WI38 (cell line): ENCODE measurements around the gene SGO2.

Source experiments
- H3K4me3 ChIP-seq: 2 replicates; pipeline ENCODE4 v1.5.1; 2011; ENCODE audit warnings: low read depth, mild to moderate bottlenecking, control low read depth, low read length
- TF ChIP-seq, protein P1 (sequence below): IDR thresholded peaks from 2 replicates; pipeline ENCODE4 v1.5.1; 2012; ENCODE audit warnings: low read depth, mild to moderate bottlenecking, control low read depth, low read length

SGO2 gene

DNA sequence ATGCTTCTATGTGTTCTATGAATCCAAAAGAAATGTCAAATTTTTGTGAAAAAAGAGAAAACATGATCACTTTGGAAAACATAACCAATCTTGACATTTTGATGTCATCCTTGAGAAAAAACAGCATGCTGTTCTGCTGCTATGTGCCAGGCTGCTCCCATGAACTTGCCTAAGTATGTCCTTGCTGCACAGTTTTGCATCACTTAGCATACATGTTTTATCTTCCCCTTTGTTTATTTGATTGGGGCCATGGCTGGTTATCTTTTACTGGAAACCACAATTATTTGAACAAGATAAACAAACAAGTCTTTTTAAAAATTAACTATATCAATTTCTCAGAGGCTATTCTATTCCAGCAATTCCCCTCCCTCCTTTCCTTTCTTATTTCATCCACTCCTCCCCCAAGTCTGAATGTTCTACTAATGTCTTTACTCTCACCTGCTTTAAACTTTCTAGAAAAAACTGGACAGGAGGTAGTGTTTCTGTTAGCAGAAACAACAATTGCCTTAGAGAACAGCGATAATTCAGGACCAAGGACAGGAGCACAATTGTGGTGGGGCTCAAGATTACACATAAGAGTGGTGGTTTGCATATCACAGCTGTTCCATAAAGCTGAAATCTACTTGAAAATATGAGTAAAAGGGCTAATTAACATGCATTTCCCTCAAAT, 66.5 kb downstream of the SGO2 start:
- TF ChIP-seq, protein P1, sequence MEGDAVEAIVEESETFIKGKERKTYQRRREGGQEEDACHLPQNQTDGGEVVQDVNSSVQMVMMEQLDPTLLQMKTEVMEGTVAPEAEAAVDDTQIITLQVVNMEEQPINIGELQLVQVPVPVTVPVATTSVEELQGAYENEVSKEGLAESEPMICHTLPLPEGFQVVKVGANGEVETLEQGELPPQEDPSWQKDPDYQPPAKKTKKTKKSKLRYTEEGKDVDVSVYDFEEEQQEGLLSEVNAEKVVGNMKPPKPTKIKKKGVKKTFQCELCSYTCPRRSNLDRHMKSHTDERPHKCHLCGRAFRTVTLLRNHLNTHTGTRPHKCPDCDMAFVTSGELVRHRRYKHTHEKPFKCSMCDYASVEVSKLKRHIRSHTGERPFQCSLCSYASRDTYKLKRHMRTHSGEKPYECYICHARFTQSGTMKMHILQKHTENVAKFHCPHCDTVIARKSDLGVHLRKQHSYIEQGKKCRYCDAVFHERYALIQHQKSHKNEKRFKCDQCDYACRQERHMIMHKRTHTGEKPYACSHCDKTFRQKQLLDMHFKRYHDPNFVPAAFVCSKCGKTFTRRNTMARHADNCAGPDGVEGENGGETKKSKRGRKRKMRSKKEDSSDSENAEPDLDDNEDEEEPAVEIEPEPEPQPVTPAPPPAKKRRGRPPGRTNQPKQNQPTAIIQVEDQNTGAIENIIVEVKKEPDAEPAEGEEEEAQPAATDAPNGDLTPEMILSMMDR = no peak
- H3K4me3 ChIP-seq = no peak overlapping the region

DNA sequence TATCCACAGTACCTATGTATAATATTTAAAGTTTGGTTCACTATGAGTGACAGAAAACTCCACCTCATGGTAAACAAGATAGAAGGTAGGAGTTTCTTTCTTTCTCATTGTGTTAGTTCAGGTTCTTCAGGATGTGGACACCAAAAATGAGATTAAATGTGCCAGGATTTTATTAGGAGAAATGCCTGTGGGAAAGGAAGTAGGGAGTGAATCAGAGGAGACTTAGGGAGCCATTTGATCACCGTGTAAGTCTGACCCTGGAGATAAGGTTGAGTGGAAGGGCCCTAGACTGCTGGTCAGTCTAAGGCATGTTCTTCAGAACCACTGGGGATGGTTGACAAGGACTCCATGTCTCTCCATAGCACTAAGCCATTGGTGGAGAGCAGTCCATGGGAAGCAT, 67.9 kb downstream of the SGO2 start:
- H3K4me3 ChIP-seq = no peak overlapping the region
- TF ChIP-seq, protein P1 = no peak

DNA sequence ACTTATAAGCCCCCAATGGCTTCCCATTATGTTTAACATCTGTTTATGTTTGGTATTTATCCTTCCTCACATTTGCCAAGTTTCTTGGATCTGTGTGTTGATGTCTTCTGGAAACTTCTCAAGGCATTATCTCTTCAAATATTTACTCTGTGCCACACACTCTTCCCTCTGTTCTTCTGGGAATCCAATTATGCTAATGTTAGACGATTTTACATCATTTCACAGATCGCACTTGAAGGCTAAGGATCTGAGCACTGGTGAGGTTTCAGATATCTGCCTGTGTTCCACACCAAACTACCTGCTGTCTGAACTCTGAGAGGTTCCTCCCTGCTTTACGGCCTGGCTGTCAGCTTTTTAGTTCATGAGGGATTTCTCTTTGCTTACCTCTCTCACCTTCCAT, 69.9 kb downstream of the SGO2 start:
- no peak overlapping the region for H3K4me3 ChIP-seq
- TF ChIP-seq, protein P1 = no peak

DNA sequence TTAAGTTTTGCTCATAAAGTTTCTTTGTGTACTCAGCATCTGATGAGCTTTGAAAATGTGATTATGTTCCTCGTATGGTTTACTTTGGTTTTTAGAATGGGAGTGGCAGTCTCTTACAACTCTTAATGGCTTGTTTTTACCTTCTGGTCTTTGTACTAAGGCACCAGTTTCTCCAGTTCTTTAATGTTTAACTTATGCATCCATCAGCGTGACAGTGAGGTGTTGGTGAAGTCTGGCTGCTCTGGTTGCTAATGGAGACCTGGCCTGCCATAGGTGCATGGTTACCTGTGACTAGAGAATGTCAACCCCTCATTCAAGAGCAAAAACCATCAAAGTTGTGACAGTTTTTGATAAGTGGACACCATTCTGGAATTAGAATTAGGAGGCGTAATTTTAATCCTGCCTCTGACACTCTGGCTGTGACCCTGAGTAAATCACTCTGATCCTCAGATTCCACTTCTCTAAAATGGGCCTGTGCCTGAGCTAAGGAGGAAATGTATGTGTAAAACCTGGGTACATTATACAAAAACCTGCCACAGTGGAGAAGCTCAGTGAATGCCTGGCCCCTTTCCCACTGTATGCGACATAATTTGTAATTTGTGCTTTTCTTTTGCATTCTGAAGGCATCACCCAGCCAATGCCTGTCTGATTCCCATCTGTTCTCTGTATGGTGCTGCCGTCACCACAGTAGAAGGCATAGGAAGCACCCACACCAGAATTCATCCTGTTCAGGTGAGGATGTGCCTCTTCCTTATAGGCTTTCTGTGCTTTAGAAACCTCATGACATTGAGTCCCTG, 71.0 kb downstream of the SGO2 start:
- TF ChIP-seq, protein P1 = no peak
- no peak overlapping the region for H3K4me3 ChIP-seq

DNA sequence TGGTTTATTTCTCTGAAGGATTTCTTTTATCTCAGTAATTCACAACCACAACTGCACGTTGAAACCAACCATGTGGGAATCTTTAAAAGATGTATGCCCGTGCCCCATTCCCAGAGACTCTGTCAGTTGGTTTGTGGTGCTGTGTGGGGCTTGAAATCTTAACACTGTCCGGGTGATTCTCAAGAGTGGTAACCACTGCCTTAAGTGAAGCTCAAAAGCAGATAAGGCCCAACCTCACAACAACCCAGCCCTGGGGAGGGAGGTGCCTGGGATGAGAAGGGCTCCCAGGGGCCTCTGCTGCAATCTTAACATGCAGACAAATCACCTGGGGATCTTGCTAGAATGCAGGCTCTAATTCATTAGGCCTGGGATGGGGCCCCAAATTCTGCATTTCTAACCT, 73.2 kb downstream of the SGO2 start:
- H3K4me3 ChIP-seq = no peak overlapping the region
- TF ChIP-seq, protein P1 = no peak

DNA sequence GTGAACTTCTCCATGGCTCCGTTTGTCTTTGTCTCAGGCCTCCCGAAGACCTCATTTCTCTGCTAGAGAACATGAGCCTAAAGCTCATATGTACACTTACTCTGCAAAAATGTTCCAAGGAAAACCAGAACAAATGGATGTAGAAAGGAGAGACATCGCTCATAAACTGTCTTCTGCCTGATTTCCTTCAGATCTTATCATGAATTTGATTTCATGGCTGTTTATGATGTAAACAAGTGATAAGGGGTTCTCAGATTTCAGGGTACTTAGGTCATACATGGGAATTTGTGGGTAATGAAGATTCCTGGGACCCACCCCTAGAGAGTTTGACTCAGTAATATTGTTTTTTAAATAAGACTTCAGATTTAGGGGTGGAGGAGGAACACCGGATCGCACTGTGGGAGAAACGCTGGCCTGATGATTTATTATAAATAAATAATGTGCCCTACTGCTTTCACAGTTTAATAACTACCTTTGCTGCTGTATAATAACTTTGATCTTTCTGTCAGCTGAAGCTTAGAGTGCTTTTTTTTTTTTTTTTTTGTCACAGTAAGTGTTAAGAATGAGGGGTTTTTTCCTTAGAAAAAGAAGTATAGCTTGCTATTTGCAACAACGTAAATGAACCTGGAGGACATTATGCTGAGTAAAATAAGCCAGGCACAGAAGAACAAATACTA, 74.7 kb downstream of the SGO2 start:
- TF ChIP-seq, protein P1 = no peak
- H3K4me3 ChIP-seq = no peak overlapping the region

DNA sequence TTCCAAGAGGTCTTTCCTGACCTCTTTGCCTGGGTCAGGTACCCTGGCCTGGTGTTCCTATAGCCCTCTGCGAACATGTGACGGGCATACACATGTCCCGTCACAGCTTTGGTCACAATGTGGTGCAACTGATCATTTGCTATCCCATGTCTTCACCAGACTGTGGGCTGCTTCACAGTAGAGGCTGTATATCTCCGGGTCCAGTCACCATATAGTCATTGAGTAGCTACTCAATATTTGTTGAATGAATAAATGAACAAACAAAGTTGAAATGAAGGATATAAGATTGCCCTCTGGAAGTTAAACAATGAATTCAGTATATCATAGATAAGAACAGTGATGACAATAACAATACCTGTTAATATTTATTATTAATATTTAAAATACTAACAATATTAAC, 76.6 kb downstream of the SGO2 start:
- H3K4me3 ChIP-seq = no peak overlapping the region
- TF ChIP-seq, protein P1 = no peak
